Bronchial epithelial cell (primary cell): Measurements from ENCODE around the gene POMT2. TPM values are rescaled to one million over a fixed set of nuclear protein-coding genes. Genes with fewer than 3 reads are reported as not detected.

ENCODE experiments used
- DNase-seq: peaks from one replicate; pipeline ENCODE4 v3.0.0-alpha.2; 2010; ENCODE audit warnings: low read depth
- FAIRE-seq: peaks from 2 replicates; lab custom pipeline; 2011; peaks lifted over from hg19 to GRCh38; lab: Jason Lieb, UNC
- H3K27me3 ChIP-seq: 2 replicates; pipeline ENCODE4 v1.5.1; 2011; ENCODE audit warnings: low read length; ENCODE audit not compliant: control insufficient read depth, insufficient read depth
- H3K36me3 ChIP-seq: 2 replicates; pipeline ENCODE4 v1.5.1; 2011; ENCODE audit warnings: low read length; ENCODE audit not compliant: control insufficient read depth, insufficient read depth
- H3K4me3 ChIP-seq: 2 replicates; pipeline ENCODE4 v1.5.1; 2011; ENCODE audit warnings: mild to moderate bottlenecking, low read depth, low read length, control low read depth
- CTCF ChIP-seq: IDR thresholded peaks from 2 replicates; pipeline ENCODE4 v1.5.1; 2011; ENCODE audit warnings: mild to moderate bottlenecking, moderate library complexity, low read length, control low read depth, inconsistent platforms; ENCODE audit not compliant: insufficient read depth, severe bottlenecking
- total RNA-seq: library from RNA; depleted of rRNA; stranded (reverse); fragments of >200 nt; gene quantifications from 2 replicates; pipeline ENCODE4 v1.2.1, GENCODE V29; 2014

POMT2 gene
- total RNA-seq, 1 donor from 2014 or later: 5.8 TPM

GRCh38 chr14:77275041-77275580 lies 45.6 kb downstream of the POMT2 start:
- no peak for TF ChIP-seq CTCF
- peaks cover 10% of the 10 kb centered on the region for H3K27me3 ChIP-seq
- no peak for FAIRE-seq
- peaks cover 9% of the 10 kb centered on the region for H3K36me3 ChIP-seq
- no peak overlapping the region for H3K4me3 ChIP-seq
- no peak for DNase-seq

GRCh38 chr14:77273796-77274195 lies 46.9 kb downstream of the POMT2 start:
- Histone ChIP-seq H3K27me3 (peaks cover 11% of the 10 kb centered on the region), H3K4me3 (no peak overlapping the region), H3K36me3 (peaks cover 5% of the 10 kb centered on the region)
- no peak for TF ChIP-seq CTCF
- FAIRE-seq (no peak), DNase-seq (no peak)

- TF ChIP-seq CTCF: no peak
- DNase-seq (no peak), FAIRE-seq (no peak)
- no peak overlapping the region for H3K4me3 ChIP-seq
- peaks cover 1% of the 10 kb centered on the region for H3K36me3 ChIP-seq
- H3K27me3 ChIP-seq: peaks cover 13% of the 10 kb centered on the region
Observed at GRCh38 chr14:77272261-77272660, 48.4 kb downstream of the POMT2 start.

GRCh38 chr14:77271113-77271710 lies 49.5 kb downstream of the POMT2 start, which contains the start of gene NGB:
Gene NGB (minus strand): TSS chr14:77271206. CDS start chr14:77270937, 269 bp downstream.
- DNase-seq (no peak), FAIRE-seq (no peak)
- Histone ChIP-seq H3K4me3 (peak within 1 kb of the TSS; percentile 7), H3K27me3 (peaks cover 13% of the 10 kb centered on the region), H3K36me3 (no peaks in the 10 kb centered on the region)
- TF ChIP-seq CTCF: no peak

- H3K36me3 ChIP-seq: no peaks in the 10 kb centered on the region
- DNase-seq (no peak), FAIRE-seq (no peak)
- peaks cover 13% of the 10 kb centered on the region for H3K27me3 ChIP-seq
- TF ChIP-seq CTCF: no peak
- peak overlapping the region; percentile 7 for H3K4me3 ChIP-seq
Observed at GRCh38 chr14:77270361-77271112, 50.1 kb downstream of the POMT2 start.
